Measurements from ENCODE around the gene DCC.

GRCh38 chr18:52462853-52463252 lies 122.9 kb downstream of the DCC start:
- TF ChIP-seq CTCF (IDR thresholded peaks at IDR 0.05; ENCODE audit: low read length) (no peak), EZH2phosphoT487 (IDR thresholded peaks at IDR 0.05; ENCODE audit: low read length) (no peak)

Data from MM.1S (cell line).